ENCODE measurements around the gene TIFAB. TPM values are rescaled to one million over a fixed set of nuclear protein-coding genes. Genes with fewer than 3 reads are reported as not detected.

TIFAB gene
- total RNA-seq, 1 experiment from 2014 or later, result not detected

GRCh38 chr5:135467051-135467625, 15.0 kb upstream of the TIFAB start:
- Histone ChIP-seq H3K27me3 (0 out of 2 replicates have a peak, but pooled peaks cover 2% of the 10 kb centered on the region), H3K4me3 (no peak overlapping the region), H3K9me3 (no peaks in the 10 kb centered on the region), H3K36me3 (no peaks in the 10 kb centered on the region)
- no peak for DNase-seq

GRCh38 chr5:135466178-135467050, 14.3 kb upstream of the TIFAB start:
- Histone ChIP-seq H3K27me3 (0 out of 2 replicates have a peak, but pooled peaks cover 2% of the 10 kb centered on the region), H3K9me3 (no peaks in the 10 kb centered on the region), H3K4me3 (no peak overlapping the region), H3K36me3 (no peaks in the 10 kb centered on the region)
- DNase-seq, result peak; percentile 77

GRCh38 chr5:135465391-135466122, 13.4 kb upstream of the TIFAB start:
- 0 out of 2 replicates have a peak, but pooled peaks cover 2% of the 10 kb centered on the region for H3K27me3 ChIP-seq
- no peak overlapping the region for H3K4me3 ChIP-seq
- no peaks in the 10 kb centered on the region for H3K36me3 ChIP-seq
- no peak for DNase-seq
- no peaks in the 10 kb centered on the region for H3K9me3 ChIP-seq

GRCh38 chr5:135462304-135462703, 10.2 kb upstream of the TIFAB start:
- DNase-seq, result peak; percentile 41
- Histone ChIP-seq H3K27me3 (0 out of 2 replicates have a peak, but pooled peaks cover 2% of the 10 kb centered on the region), H3K9me3 (no peaks in the 10 kb centered on the region), H3K36me3 (no peaks in the 10 kb centered on the region), H3K4me3 (no peak overlapping the region)

GRCh38 chr5:135461481-135462151, 9.5 kb upstream of the TIFAB start:
- no peak overlapping the region for H3K4me3 ChIP-seq
- no peaks in the 10 kb centered on the region for H3K9me3 ChIP-seq
- DNase-seq, result no peak
- H3K36me3 ChIP-seq, result no peaks in the 10 kb centered on the region
- 0 out of 2 replicates have a peak, but pooled peaks cover 2% of the 10 kb centered on the region for H3K27me3 ChIP-seq

- Histone ChIP-seq H3K36me3 (no peaks in the 10 kb centered on the region), H3K27me3 (no peaks in the 10 kb centered on the region), H3K9me3 (no peaks in the 10 kb centered on the region), H3K4me3 (no peak overlapping the region)
- DNase-seq, result no peak
These were observed 8.3 kb upstream of the TIFAB start for GRCh38 chr5:135460246-135461033.

GRCh38 chr5:135458921-135459331, 6.8 kb upstream of the TIFAB start:
- DNase-seq, result peak; percentile 98
- no peaks in the 10 kb centered on the region for H3K36me3 ChIP-seq
- H3K27me3 ChIP-seq, result no peaks in the 10 kb centered on the region
- no peak overlapping the region for H3K4me3 ChIP-seq
- no peaks in the 10 kb centered on the region for H3K9me3 ChIP-seq

GRCh38 chr5:135458356-135458755, 6.2 kb upstream of the TIFAB start:
- no peaks in the 10 kb centered on the region for H3K36me3 ChIP-seq
- H3K4me3 ChIP-seq, result no peak overlapping the region
- peak; percentile 44 for DNase-seq

GRCh38 chr5:135457424-135458071, 5.4 kb upstream of the TIFAB start:
- H3K36me3 ChIP-seq, result no peaks in the 10 kb centered on the region
- no peak overlapping the region for H3K4me3 ChIP-seq
- no peaks in the 10 kb centered on the region for H3K9me3 ChIP-seq
- H3K27me3 ChIP-seq, result no peaks in the 10 kb centered on the region
- peak; percentile 61 for DNase-seq

More at GRCh38 chr5:135458356-135458755, 6.2 kb upstream of the TIFAB start:
- Histone ChIP-seq H3K27me3 (no peaks in the 10 kb centered on the region), H3K9me3 (no peaks in the 10 kb centered on the region)

- DNase-seq, result peak; percentile 89
- no peaks in the 10 kb centered on the region for H3K36me3 ChIP-seq
- H3K27me3 ChIP-seq, result no peaks in the 10 kb centered on the region
- H3K4me3 ChIP-seq, result no peak overlapping the region
- no peaks in the 10 kb centered on the region for H3K9me3 ChIP-seq
These were observed 4.3 kb upstream of the TIFAB start for GRCh38 chr5:135456238-135457099.

GRCh38 chr5:135455876-135456237, 3.7 kb upstream of the TIFAB start:
- Histone ChIP-seq H3K36me3 (no peaks in the 10 kb centered on the region), H3K9me3 (no peaks in the 10 kb centered on the region), H3K4me3 (no peak overlapping the region), H3K27me3 (no peaks in the 10 kb centered on the region)
- no peak for DNase-seq

GRCh38 chr5:135454946-135455345, 2.8 kb upstream of the TIFAB start:
- no peak for DNase-seq
- Histone ChIP-seq H3K9me3 (no peaks in the 10 kb centered on the region), H3K27me3 (no peaks in the 10 kb centered on the region), H3K4me3 (no peak overlapping the region), H3K36me3 (no peaks in the 10 kb centered on the region)

GRCh38 chr5:135453613-135454012, 1.5 kb upstream of the TIFAB start:
- no peak for DNase-seq

GRCh38 chr5:135451581-135452320, 400 bp downstream of the TIFAB start:
- DNase-seq, result no peak
- Histone ChIP-seq H3K27me3 (no peaks in the 10 kb centered on the region), H3K36me3 (no peaks in the 10 kb centered on the region), H3K9me3 (no peaks in the 10 kb centered on the region), H3K4me3 (no peak overlapping the region)

More at GRCh38 chr5:135453613-135454012, 1.5 kb upstream of the TIFAB start:
- H3K4me3 ChIP-seq, result no peak overlapping the region
- no peaks in the 10 kb centered on the region for H3K36me3 ChIP-seq
- H3K9me3 ChIP-seq, result no peaks in the 10 kb centered on the region
- H3K27me3 ChIP-seq, result no peaks in the 10 kb centered on the region

Measured in MG63 (cell line).